Measurements from ENCODE around the gene ACOT2.
"Not testable (repeated sequence)": the region's sequence is repeated elsewhere in the genome, so short reads cannot be mapped to it uniquely, and the experiment has no call there.

Gene ACOT2

DNA sequence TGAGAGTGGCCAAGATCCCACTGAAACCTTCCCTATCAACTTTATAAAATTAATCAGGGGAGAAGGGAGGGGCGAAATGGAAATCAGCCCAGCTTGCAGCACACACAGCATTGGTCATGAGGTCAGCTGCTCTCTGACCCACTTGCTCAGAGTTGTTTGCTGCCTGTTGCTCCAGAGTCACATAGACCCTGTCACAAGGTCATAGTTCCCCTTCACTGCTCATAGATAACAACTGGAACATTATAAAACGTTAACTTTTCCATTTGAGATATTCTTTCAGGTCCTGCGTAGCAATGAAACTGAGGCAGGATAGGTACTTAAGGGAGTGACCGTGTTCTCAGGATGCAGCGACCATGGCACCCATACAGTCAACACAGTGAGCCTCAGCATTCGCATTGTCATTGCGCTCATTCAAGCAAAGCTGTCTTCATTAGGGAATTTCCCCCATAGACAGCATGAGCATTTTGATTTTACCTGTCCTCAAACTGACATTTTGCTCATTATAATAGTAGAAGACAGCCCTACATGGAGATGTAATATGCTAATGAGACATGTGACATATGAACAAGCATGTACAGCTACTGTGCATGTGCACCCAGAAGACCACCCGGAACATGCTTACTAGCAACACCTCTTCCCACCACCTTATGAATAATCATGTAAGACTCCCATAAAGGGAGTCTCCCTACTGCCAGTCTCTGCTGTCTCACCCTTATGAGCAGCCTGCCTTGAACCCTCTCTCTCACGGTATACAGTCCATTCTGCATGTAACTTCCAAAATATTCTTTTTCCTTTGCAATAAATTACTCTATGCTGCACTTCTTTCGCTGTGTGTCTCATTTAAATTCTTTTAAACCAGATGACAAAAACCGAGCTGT is 13.3 kb downstream of the ACOT2 start:
- not testable (repeated sequence) for H3K27me3 ChIP-seq (ENCODE audit: insufficient read depth, low read length, poor library complexity); H3K4me2 ChIP-seq (ENCODE audit: insufficient read depth, low read length); ATAC-seq (ENCODE audit: insufficient read depth, low read depth); DNase-seq; H3K79me2 ChIP-seq (ENCODE audit: insufficient read depth, low read length); H3K36me3 ChIP-seq (ENCODE audit: insufficient read depth, low read length); H3K27ac ChIP-seq (ENCODE audit: low read length); H2AFZ ChIP-seq (ENCODE audit: low read depth, low read length); H3K4me1 ChIP-seq (ENCODE audit: insufficient read depth, low read length); H4K20me1 ChIP-seq (ENCODE audit: insufficient read depth, low read length); H3K9me3 ChIP-seq (ENCODE audit: insufficient read depth, low read length, severe bottlenecking); H3K4me3 ChIP-seq (ENCODE audit: low read depth in 1 of 2, low read length in 2 of 2); H3K9ac ChIP-seq (ENCODE audit: low read depth, low read length)

DNA sequence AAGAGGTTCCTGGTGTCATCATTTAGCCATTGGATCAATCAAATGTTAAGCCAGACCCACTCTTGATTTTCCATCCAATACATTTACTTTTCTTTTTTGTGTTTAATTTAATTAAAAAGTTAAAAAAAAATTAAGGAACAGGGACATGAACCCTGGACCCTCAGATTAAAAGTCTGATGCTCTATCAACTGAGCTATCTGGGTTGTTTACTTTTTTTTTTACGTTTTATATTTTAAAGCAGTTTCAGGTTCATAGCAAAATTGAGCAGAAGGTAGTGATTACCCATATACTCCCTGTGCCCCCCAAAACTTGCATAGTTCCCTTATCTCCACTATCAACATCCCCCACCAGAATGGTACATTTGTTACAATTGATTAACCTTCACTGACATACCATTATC is 19.7 kb downstream of the ACOT2 start:
- Histone ChIP-seq H3K4me1 (ENCODE audit: insufficient read depth, low read length) (no peaks in the 10 kb centered on the region), H4K20me1 (ENCODE audit: insufficient read depth, low read length) (no peaks in the 10 kb centered on the region), H3K79me2 (ENCODE audit: insufficient read depth, low read length) (no peaks in the 10 kb centered on the region), H3K27ac (ENCODE audit: low read length) (no peak overlapping the region), H3K36me3 (ENCODE audit: insufficient read depth, low read length) (no peaks in the 10 kb centered on the region), H3K9me3 (ENCODE audit: insufficient read depth, low read length, severe bottlenecking) (no peaks in the 10 kb centered on the region), H3K4me3 (ENCODE audit: low read depth in 1 of 2, low read length in 2 of 2) (no peak overlapping the region), H2AFZ (ENCODE audit: low read depth, low read length) (no peak overlapping the region), H3K9ac (ENCODE audit: low read depth, low read length) (no peak overlapping the region), H3K4me2 (ENCODE audit: insufficient read depth, low read length) (no peak overlapping the region), H3K27me3 (ENCODE audit: insufficient read depth, low read length, poor library complexity) (no peaks in the 10 kb centered on the region)
- no peak for ATAC-seq (ENCODE audit: insufficient read depth, low read depth)
- TF ChIP-seq, protein P1, sequence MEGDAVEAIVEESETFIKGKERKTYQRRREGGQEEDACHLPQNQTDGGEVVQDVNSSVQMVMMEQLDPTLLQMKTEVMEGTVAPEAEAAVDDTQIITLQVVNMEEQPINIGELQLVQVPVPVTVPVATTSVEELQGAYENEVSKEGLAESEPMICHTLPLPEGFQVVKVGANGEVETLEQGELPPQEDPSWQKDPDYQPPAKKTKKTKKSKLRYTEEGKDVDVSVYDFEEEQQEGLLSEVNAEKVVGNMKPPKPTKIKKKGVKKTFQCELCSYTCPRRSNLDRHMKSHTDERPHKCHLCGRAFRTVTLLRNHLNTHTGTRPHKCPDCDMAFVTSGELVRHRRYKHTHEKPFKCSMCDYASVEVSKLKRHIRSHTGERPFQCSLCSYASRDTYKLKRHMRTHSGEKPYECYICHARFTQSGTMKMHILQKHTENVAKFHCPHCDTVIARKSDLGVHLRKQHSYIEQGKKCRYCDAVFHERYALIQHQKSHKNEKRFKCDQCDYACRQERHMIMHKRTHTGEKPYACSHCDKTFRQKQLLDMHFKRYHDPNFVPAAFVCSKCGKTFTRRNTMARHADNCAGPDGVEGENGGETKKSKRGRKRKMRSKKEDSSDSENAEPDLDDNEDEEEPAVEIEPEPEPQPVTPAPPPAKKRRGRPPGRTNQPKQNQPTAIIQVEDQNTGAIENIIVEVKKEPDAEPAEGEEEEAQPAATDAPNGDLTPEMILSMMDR (IDR thresholded peaks at IDR 0.05; ENCODE audit: borderline replicate concordance, extremely low read depth, low read length, poor library complexity, severe bottlenecking), result no peak
- no peak for TF ChIP-seq EZH2 (IDR thresholded peaks at IDR 0.05; ENCODE audit: borderline replicate concordance, low read depth, low read length, severe bottlenecking)
- DNase-seq, result no peak

DNA sequence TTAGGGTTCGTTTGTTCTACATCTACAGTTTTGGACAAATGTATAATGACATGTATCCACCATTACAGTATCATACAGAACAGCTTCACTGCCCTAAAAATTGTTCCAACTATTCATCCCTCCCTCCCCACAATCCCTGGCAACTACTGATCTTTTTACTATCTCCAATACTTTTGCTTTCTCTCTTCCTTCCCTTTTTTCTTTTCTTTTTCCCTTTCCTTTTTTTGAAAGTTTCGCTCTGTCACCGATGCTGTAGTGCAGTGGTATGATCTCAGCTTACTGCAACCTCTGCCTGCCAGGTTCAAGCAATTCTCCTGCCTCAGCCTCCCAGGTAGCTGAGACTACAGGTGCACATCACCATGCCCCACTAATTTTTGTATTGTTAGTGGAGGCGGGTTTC is 20.1 kb downstream of the ACOT2 start:
- no peak overlapping the region for H3K27ac ChIP-seq (ENCODE audit: low read length)
- H3K9ac ChIP-seq (ENCODE audit: low read depth, low read length), result no peak overlapping the region
- H3K36me3 ChIP-seq (ENCODE audit: insufficient read depth, low read length), result no peaks in the 10 kb centered on the region
- no peaks in the 10 kb centered on the region for H3K79me2 ChIP-seq (ENCODE audit: insufficient read depth, low read length)
- no peak for TF ChIP-seq EZH2 (IDR thresholded peaks at IDR 0.05; ENCODE audit: borderline replicate concordance, low read depth, low read length, severe bottlenecking)
- TF ChIP-seq, protein P1 (IDR thresholded peaks at IDR 0.05; ENCODE audit: borderline replicate concordance, extremely low read depth, low read length, poor library complexity, severe bottlenecking), result no peak
- H2AFZ ChIP-seq (ENCODE audit: low read depth, low read length), result no peak overlapping the region
- H3K4me1 ChIP-seq (ENCODE audit: insufficient read depth, low read length), result no peaks in the 10 kb centered on the region
- no peaks in the 10 kb centered on the region for H3K9me3 ChIP-seq (ENCODE audit: insufficient read depth, low read length, severe bottlenecking)
- H3K4me2 ChIP-seq (ENCODE audit: insufficient read depth, low read length), result no peak overlapping the region
- no peak overlapping the region for H3K4me3 ChIP-seq (ENCODE audit: low read depth in 1 of 2, low read length in 2 of 2)
- ATAC-seq (ENCODE audit: insufficient read depth, low read depth) (no peak), DNase-seq (no peak)
- H3K27me3 ChIP-seq (ENCODE audit: insufficient read depth, low read length, poor library complexity), result no peaks in the 10 kb centered on the region
- no peaks in the 10 kb centered on the region for H4K20me1 ChIP-seq (ENCODE audit: insufficient read depth, low read length)

DNA sequence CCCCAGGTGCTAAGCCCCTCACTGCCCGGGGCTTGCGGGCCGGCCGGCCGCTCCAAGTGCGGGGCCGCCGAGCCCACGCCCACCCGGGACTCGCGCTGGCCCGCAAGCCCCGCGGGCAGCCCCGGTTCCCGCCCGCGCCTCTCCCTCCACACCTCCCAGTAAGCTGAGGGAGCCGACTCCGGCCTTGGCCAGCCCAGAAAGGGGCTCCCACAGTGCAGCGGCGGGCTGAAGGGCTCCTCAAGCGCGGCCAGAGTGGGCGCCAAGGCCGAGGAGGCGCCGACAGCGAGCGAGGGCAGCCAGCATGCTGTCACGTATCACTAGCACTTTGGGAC is 21.6 kb downstream of the ACOT2 start:
- H3K4me1 ChIP-seq (ENCODE audit: insufficient read depth, low read length); H4K20me1 ChIP-seq (ENCODE audit: insufficient read depth, low read length); H3K9me3 ChIP-seq (ENCODE audit: insufficient read depth, low read length, severe bottlenecking); H3K27ac ChIP-seq (ENCODE audit: low read length); H3K79me2 ChIP-seq (ENCODE audit: insufficient read depth, low read length); H3K4me3 ChIP-seq (ENCODE audit: low read depth in 1 of 2, low read length in 2 of 2); H3K9ac ChIP-seq (ENCODE audit: low read depth, low read length); H3K27me3 ChIP-seq (ENCODE audit: insufficient read depth, low read length, poor library complexity); H3K4me2 ChIP-seq (ENCODE audit: insufficient read depth, low read length); H3K36me3 ChIP-seq (ENCODE audit: insufficient read depth, low read length); DNase-seq; ATAC-seq (ENCODE audit: insufficient read depth, low read depth); H2AFZ ChIP-seq (ENCODE audit: low read depth, low read length): not testable (repeated sequence)
